ENCODE results near the gene RELB.

Gene RELB

DNA sequence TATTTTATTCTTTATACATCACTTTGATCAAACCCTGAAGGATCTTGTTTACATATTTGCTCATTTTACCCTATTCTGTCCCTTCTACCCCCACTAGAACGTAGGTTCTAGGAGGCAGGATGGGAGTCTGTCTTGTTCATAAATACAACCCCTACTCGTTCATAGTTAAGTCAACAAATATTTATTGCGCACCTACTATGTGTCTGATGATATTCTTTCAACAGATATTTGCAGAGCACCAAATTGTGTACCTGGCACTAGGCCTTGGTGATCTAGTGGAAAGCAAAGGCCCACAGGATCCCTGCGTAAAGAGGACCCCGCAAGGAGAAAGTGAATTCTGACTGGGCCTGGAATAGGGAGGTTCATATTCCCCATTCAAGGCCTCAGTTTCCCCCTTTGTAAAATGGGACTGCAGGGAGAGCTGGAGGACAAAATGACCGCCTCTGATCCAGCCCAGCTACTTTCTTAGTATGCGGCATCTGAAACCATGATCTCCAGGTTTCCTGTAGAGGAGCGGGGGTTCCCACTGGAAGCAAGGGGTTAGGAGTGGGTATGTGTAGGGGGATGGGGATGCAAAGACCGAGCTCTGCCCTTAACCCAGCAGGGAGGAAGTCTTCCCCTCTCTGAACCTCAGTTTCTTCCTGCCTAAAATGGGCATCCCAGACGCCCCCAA is 77.3 kb downstream of the RELB start:
- in situ Hi-C loops (cut with MboI; ENCODE audit: low sequenced_read_pairs), result no loop called here

DNA sequence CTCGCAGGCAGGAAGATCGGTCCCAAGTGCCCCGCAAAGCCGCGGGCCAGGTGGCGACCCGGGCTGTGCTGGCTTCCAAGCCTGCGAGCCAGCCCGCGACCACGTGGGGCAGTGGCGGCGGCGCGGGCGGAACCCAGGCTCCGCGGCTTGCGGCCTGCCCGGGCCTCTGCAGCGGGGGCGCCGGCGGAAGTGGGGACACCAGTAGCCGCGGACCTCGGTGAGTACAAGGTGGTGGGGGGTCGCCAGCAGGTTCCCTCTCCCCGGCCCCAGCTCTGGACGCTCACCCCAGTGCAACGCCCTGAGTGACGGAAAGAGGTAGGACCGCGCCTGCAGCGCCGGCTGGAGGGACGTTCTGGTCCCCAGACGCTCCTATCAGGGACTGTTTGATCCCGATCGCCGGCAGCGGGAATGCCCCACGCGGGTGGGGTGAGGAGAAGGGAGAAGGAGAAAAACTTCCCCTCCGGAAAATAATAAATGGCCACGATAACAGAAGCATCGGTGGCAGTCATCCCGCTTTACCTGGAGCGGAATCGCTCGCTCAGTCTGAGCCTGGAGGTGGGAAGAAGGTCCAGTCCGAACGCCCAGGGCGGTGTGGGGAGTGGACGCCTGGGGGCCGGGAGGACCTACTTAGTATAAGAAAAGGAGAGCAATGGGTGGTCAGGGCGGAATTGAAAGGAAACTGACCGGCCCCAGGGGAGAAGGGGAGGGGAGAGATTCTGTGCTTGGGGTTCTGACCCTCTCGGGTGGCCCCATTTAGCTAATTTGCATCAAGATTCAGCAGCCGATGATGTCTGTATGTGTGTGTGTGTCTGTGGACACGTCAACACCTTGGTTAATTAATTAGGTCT is 78.0 kb downstream of the RELB start, which contains the start of gene GEMIN7:
GEMIN7 (plus strand) TSS at position 198 of the 848 bp plus-strand sequence. CDS start 10,855 bp downstream, outside the sequence.
- in situ Hi-C loops (cut with MboI; ENCODE audit: low sequenced_read_pairs), result no loop called here

- in situ Hi-C loops (cut with MboI; ENCODE audit: low sequenced_read_pairs), result no loop called here
Observed at GRCh38 chr19:45079911-45080370, 78.7 kb downstream of the RELB start.

GRCh38 chr19:45082170-45082569 is 80.9 kb downstream of the RELB start:
- in situ Hi-C loops (cut with MboI; ENCODE audit: low sequenced_read_pairs), result no loop called here

DNA sequence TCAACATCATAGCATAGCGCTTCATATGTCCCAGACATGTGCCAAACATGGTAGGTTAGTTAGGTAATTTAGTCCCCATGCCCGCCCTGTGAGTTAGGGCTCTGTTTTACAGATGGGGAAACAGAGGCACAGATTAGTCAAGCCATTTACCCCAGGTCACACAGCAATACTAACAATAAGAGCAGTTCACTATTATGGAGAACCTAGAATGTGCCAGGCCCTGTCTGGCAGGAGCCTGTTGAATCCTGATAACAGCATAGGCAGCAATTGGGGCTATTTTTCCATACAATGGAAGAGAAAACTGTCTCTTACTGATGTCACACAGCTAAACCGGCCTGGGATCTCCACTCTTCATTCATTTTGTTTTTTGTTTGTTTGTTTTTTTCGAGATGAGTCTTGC is 85.2 kb downstream of the RELB start:
- in situ Hi-C loops (cut with MboI; ENCODE audit: low sequenced_read_pairs), result no loop called here

DNA sequence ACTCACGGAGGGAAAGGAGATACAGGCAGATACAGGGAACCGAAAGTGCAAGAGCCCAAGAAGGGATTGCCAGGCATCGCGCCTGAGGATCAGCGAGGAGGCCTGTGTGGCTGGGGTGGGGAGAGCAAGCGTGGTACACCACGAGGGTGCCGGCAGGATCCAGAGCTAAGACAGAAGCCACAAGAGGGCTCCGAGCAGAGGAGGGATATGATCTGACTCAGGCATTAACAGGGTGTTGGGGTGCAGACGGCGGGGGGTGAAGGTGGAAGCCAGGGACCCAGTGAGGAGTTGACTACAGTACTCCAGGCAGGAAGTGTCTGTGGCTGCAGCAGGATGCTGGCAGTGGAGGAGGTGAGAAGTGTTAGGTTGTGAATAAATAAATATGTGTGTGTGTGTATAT is 86.3 kb downstream of the RELB start:
- in situ Hi-C loops (cut with MboI; ENCODE audit: low sequenced_read_pairs), result no loop called here
